Activated T-cell treated with anti-CD3 and anti-CD28 coated beads, Interleukin-2, amount 50 U/mL, for 1 hour (primary cell): ENCODE data around the gene B3GNT4.
A peak's percentile ranks its signal among the peaks of the same experiment; 100 is the strongest.
"Not testable (repeated sequence)": the region's sequence is repeated elsewhere in the genome, so short reads cannot be mapped to it uniquely, and the experiment has no call there.

Experiments
- DNase-seq: peaks from one replicate; pipeline ENCODE4 v3.0.0-alpha.2; 2020

The B3GNT4 gene

DNA sequence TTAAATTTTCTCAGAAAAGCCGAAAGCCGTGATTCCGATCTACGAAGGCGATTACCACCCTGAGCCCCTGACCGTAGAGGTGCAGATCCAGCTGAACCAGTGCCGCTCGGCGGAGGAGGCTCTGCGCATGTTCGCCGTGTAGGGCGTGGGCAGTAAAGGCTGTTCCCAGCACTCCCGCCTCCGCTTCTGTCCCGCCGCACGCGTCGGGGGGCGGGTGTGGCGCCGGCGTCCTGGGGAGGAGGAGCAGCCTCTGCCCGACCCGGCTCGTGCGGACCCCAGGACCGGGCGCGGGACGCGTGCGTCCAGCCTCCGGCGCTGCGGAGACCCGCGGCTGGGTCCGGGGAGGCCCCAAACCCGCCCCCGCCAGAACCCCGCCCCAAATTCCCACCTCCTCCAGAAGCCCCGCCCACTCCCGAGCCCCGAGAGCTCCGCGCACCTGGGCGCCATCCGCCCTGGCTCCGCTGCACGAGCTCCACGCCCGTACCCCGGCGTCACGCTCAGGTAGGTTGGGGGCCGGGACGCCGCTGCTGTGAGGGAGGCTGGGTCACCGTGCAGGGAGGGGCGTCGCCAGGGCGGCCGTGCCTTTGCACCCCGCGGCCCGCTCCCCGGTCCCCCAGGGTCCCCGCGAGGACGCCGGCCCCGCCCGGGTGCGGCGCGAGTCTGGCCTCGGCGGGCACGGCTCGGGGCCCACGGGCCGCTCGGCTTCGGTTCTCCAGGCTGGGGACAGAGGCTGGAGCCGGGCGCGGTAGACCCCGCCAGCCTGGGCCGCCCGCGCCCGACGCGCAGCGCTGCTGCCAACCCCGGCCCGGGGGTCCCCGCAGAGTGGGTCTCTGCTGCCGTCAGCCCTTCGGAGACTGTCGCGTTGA, at the start of gene B3GNT4:
Gene B3GNT4 (plus strand): TSS at position 409 of the 866 bp plus-strand sequence. CDS start 910 bp downstream, outside the sequence.
- peak; percentile 79 for DNase-seq

DNA sequence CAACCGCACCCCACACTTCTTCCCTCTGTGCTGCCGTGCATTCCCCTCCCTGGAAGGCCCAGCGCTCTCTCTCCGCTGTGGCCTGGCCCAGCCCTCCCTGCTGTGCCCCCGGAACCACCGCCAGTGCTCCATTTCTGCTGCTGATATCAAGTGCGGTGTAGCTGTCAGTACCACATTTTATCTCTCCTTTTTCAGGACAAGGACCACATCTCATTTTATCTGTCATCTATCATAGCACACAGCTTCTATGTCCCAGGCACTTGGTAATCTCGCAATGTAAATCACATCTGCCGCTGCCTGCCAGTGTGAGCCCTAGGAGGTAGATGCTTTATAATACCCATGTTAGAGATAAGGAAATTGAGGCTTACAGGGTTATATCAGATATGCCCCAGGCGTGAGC, 47.8 kb upstream of the B3GNT4 start:
- DNase-seq, result no peak

DNA sequence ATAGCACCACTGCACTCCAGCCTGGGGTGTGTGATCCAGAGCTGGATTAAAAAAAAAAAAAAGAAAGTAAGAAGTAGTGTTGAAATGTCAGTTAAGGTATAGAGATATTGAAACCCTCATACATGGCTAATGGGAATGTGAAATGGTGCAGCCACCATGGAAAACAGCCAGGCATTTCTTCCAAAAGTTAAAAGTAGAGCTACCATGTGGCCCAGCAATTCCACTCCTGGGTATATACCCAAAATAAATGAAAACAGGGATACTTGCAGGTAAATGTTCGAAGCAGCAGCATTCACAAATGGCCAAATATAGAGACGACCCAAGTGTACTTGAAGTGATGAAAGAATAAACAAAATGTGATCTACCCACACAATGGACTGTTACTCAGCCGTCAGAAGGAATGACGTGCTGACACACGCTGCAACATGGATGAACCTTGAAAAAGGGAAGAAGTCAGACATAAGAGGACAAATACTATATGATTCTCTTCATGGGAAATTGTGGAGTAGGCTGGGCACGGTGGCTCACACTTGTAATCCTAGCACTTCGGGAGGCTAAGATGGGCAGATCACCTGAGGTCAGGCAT, 44.7 kb upstream of the B3GNT4 start:
- no peak for DNase-seq

DNA sequence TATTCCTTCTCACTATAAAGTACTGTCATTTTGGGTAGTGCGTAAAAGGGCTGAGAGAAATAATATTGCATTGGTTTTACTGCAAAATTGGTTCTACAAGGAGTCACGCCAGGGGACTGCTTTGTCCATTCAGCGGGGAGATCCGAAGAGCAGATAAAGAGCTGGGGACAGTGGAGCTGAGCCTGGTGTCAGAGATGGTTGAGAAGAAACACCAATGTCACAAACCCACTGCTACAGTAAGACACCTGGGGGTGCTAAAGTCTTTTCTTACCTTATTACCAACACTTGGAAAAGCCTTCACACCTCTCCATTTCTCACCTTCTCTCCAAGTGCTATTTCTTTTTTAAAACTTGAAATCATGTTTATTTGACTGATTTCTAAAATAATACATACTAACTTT, 43.6 kb upstream of the B3GNT4 start:
- no peak for DNase-seq

DNA sequence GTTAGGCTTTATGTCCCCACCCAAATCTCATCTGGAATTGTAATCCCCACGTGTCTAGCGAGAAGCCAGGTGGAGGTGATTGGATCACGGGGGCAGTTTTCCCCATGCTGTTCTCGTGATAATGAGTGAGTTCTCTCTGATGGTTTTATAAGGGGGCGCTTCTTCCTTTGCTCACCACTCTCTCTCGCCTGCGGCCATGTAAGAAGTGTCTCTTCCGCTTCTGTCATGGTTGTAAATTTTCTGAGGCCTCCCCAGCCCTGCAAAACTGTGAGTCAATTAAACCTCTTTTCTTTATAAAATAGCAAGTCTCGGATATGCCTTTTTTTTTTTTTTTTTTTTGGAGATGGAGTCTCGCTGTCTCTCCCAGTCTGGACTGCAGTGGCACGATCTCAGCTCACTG, 42.7 kb upstream of the B3GNT4 start:
- DNase-seq, result no peak

DNA sequence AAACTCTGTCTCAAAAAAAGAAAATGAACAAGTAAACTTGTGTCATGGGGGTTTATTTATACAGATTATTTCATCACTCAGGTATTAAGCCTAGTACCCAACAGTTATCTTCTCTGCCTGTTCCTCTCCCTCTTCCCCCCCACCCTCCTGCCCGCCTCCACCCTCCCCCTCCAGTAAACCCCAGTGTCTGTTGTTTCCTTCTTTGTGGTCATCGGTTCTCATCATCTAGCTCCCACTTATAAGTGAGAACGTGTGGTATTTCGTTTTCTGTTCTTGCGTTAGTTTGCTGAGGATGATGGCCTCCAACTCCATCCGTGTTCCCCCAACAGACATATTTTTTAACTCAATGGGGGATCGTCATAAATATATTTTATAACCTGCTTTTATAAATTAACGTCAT, 41.8 kb upstream of the B3GNT4 start:
- no peak for DNase-seq

DNA sequence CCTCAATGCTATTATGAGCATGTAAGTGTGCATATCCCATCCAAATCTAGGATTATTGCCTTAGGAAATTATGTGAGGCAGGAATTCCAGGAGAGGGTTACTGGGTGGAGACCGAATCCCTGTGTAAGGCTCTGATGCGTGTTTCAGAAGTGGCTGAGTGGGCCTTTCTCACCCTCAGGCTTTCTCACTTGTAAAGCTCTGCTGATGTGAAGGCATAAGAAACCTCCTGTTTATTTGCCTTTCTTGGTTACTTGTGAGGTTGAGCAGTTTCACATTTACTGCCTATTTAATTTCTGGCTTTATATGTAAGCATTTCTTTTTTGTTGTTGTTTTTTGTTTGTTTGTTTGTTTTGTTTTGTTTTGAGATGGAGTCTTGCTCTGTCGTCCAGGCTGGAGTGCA, 40.5 kb upstream of the B3GNT4 start:
- DNase-seq, result no peak

DNA sequence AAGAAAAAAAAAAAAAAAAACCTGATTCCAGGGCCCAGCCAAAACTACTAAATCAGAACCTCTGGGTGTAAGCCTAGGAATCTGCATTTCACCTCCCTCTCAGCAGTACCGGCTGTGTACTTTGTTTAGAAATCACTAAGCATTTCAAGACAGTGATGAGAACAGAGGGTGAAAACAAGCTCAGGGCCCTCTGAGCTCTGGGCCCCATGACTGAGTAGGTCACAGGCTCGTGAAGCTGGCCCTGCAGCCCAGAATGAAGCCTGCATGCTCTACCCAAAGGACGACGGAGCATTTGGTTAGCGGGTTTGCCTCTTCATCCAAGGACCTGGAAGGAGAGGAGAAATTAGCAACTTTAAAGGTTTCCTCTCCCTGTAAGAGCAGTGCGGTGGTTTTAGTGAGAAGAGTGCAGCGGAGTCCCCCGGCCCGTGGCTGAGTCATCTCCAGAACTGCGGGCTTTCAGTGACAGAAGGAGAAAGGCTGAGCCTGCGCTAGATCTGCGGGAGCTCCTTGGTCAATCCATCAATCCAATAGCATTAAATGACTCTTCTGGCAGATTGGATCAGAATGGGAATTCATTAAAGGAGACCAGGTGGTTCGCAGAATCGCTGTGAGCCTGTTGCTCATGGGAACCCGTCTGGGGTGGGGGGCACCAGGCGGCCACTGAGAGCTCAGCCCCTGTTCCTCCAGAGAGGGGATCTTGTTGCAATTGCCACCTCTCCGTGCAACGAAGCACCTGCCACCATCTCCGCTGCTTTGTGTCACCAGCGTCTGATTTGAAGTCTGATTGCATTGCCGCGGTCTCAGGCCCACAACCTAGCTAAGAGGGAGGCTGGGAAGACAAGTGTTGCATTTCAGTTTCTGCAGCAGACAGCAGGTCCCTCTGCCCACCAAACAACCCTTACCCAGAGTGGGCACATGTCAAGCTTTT, 36.8 kb upstream of the B3GNT4 start:
- peak; percentile 27 for DNase-seq

DNA sequence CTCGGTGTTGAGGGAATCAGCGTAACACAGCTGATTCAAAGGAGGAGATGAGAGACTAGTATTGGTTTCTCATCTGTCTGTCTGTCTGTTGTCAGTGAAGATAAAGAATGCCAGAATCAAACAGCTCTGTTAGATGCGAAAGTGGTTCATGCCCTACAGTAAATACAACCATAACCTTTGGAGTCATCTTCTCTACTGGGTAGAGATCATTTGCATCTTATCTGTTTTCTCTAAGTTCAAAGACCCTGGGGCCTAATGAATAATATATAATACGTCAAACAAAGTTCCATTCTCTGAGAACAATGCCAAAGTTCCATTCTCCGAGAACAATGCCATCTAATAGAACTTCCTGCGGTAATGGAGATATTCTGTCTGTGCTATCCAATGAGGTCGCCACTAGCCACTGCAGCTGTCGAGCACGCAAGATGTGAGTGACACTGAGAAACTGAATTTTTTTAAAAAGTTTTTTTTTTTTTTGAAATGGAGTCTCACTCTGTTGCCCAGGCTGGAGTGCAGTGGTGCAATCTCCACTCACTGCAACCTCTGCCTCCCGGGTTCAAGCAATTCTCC, 36.1 kb upstream of the B3GNT4 start:
- no peak for DNase-seq

DNA sequence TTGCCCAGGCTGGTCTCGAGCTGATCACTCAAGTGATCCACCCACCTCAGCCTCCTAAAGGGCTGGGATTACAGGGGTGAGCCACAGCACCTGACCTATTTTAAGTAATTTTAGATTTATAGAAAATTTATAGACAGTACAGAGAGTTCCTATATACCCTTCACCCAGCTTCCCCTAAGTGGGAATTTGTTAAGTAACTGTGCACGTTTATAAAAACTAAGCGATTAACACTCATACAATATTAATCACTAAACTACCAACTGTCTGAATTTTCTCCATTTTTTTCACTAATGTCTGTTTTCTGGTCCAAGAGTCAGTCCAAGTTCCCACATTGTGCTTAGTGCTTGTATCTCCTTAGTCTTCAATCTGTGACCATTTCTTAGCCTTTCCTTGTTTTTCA, 35.0 kb upstream of the B3GNT4 start:
- no peak for DNase-seq

DNA sequence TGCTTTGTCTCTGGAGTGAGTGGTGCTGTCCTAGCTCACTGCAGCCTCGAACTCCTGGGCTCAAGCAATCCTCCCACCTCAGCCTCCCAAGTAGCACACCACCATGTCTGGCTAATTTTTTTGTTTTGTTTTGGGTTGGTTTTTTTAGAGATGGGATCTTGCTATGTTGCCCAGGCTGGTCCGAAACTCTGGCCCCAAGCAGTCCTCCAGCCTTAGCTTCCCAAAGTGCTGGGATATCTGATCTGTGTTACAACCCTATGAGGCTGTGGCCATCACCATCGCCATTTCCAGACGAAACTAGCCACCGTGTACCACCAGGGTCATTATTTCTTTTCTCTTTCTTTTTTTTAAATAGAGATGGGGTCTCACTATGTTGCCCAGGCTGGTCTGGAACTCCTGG, 32.1 kb upstream of the B3GNT4 start:
- no peak for DNase-seq

DNA sequence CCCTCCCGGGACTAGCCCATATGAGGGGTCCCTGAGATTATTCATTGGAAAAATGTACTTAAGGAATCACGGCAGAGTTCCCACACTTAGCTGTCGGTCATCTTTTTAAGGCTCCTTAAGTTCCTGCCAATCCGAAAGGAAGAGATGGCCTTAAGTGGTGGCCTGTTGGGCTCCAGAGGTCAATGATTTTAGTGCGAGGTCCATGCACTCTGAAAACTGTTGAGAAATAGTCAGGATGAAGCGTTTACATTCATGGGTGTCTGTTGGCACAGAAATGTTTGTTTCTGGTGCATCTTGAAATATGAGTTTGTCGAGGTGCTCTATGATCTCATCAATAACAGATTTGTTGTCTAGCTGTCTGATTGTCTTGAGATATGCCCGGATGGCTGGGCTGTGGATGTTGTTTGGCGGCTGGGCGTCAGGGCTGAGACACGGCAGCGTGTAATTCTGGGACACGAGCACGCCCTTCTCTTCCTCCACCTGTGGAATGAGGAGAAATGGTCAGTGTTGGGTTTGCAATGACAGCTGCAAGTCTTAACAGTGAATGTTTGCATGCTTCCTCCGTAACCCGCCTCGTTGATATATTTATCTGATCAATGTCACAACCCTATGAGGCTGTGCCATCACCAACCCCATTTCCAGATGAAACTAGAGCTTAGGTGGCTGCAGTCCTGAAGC, 31.1 kb upstream of the B3GNT4 start:
- DNase-seq, result no peak

DNA sequence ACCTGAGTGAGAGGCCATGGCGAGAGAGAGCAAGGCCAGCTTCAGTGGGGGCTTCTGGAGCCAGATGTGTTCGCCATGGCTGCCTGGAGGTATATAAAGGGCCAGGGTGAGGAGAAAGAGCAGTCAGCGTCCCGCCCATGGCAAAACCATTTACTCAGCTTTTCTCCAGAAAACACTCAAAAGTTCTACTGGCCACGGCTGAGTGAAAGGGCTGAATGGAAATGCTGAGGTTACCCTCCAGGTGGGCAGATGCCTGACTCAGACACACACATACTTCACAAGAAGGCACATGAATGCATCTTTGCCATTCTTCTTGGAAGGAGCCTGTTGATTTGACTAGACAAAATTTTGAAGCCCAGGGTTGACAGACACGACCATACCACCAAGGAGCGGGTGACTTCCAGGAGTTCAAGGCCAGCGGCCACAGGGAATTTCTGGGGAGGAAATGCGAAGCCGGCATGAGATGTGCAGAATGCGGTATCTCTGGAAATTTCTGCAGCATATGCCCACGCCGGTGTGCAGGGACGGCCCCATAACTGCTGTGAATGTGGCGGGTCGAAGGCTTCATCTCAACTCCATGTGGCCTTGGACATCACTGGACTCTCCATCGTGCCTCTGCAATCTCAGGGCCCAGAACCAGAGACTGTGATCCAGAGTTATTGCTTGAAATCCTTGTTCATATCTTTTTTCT, 29.2 kb upstream of the B3GNT4 start, which contains the start of gene IL31:
Gene IL31 (minus strand): TSS at position 67 of the 691 bp plus-strand sequence. CDS start 49 bp downstream, at position 18.
- no peak for DNase-seq

DNA sequence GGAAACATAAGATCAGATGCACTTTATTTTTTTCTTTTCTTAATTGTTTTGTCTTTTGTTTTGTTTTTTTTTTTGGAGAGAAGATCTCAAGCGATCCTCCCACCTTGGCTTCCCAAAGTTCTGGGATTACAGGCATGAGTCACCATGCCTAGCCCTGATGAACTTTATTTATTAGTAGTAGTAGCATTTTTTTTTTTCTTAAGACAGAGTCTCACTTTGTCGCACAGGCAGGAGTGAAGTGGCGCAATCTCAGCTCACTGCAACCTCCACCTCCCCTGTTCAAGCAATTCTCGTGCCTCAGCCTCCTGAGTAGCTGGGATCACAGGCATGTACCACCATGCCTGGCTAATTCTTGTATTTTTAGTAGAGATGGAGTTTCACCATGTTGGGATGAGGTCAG, 27.0 kb upstream of the B3GNT4 start:
- DNase-seq, result not testable (repeated sequence)

DNA sequence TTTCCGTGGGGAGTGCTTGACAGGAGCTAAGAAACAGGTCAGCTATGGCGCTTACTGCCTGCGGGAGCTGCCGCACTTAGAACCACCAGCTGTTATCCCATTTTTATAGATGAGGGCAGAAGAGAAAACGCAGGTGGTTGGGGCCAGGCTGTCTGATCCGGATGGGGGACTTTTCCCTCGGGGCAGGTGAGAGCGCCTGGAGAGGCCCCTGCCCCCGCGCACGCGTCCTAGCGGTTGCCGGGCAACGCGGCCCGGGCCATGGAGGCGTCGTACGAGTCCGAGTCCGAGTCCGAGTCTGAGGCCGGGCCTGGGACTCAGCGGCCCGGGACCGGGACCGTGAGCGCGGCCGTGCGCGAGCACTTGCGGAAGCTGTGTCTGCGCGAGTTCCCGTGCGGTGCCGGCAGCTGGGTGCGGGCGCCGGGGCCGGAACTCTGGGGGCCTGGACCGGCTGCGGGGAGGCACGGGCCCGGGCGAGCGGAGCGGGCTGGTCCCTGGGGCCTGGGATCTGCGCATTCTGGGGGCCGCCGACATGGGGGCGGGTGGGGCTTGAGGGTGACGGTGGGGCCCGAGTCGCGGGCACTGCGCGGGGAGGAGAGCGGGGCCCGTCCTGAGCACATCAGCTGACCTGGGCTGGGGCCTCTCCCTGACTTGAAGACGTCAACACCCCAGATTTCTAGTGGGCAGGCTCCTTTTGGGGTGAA, 20.5 kb upstream of the B3GNT4 start, which contains the start of gene LRRC43:
Gene LRRC43 (plus strand): TSS at position 237 of the 701 bp plus-strand sequence. CDS start 22 bp downstream, at position 259.
- DNase-seq, result peak; percentile 43

DNA sequence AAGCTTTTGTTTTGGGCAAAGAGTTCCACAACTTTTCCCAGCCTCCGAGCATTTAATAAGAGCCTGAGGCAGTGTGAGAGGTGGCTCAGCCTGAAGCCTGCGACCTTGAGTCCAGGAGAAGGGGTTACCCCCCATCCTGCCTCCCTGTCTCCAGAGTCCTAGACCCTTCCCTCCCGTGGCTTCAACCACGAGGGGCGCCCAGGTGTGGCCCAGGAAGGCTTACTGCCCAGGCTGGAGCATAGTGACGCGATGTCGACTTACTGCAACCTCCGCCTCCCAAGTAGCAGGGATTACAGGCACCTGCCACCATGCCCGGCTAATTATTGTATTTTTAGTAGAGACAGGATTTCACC, 19.9 kb upstream of the B3GNT4 start:
- DNase-seq, result no peak

DNA sequence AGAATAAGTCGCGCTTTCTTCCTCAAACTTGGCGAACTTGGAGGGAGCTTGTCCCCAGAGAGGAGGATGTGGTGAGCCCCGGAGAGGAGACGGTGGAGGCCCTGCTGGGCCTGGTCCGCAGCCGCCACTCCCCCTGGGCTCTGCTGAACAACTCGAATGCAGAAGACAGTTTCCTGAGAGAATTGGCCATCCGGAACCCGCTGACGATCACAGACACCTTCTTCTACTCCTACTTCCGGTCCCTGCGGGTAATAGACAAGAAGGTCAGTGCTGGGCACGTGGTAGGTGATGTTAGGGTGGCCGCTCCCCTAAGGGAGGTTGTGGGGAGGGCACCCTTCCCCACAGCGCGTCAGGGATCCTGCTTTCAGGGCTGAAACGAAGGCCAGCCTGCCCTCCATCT, 19.0 kb upstream of the B3GNT4 start:
- no peak for DNase-seq

DNA sequence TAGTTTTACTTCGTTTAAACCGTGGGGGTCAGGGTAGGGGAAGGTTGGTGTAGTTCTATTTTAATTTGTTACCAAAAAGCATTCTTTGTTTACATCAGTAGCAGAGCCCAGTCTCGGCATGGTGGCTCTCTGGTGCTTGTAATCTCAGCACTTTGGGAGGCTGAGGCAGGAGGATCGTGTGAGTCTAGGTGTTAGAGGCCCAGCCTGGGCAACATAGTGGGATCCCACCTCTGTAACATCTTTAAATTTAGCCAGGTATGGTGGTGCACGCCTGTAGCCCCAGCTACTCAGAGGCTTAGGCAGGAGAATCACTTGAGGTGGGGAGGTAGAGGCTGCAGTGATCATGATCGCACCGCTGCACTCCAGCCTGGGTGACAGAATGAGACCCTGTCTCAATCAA, 18.4 kb upstream of the B3GNT4 start:
- DNase-seq, result no peak

DNA sequence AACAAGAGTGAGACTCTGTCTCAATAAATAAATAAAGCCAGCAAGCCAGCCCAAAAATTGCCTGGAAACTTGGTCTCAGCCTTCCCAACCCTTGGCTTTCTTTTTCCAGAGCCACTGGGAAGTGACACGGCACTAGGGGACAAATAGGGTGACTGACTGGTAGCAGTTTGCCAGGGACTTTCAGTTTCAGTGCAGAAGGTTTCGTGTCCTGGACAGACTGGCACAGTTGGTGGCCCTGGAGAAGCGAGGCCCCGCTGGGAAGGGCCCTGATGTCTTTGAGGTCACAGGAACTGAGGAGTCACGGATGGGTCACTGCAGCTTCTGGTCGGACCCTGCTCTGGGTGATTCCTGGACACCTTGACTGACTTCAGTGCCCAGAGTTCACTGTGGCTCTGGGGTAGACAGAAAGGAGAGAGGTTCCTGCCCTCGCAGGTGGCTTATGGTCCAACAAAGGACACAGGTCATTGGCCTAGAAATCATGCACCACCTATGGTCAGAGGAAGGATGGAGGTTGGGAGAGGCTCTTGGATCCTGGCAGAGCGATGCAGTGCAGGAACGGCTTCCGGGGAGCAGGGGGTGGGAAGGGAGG, 17.9 kb upstream of the B3GNT4 start:
- no peak for DNase-seq

DNA sequence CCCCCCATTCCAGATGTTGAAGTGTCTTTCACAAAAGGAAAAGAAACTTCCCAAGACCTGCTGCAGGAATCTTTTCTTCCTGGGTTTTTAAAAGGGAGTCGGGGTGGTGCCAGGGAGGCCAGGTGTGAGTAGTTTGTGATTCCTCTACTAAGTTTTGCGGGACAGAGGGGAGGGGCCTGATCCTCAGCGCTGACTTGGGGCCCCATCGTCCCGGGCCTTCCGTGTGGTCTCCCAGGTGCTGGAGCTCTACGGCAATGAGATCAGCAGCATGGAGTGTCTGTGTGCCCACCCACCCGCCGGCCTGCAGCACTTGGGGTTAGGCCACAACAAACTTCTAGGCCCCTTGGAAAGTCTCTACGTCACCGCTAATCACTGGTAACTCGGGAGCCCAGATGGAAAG, 16.0 kb upstream of the B3GNT4 start:
- DNase-seq, result no peak
